Measurements from ENCODE around the gene GMFB. TPM values are rescaled to one million over a fixed set of nuclear protein-coding genes. Genes with fewer than 3 reads are reported as not detected.
"Not testable (repeated sequence)": the region's sequence is repeated elsewhere in the genome, so short reads cannot be mapped to it uniquely, and the experiment has no call there.

The GMFB gene
- total RNA-seq, 1 experiment from 2014 or later = 63.7 TPM

DNA sequence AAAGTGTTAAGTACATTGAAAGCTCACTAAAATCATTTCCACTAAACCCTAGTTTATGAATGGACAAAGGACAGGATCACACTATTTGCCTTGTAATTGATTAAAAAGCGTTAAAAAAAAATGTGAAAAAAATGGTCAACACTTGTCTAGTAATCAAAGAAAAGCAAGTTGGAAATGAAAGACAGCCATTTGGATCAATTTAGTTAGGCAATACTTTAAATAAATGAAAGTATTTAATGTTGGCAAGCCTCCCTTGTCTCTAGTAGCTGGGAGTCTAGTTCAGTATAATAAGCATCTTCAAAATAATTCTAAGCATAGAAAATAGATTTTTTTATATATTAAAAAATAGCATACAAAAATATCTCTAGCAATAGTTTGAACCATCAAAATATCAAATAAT is 33.4 kb downstream of the GMFB start (continued):
- TF ChIP-seq, protein P1, sequence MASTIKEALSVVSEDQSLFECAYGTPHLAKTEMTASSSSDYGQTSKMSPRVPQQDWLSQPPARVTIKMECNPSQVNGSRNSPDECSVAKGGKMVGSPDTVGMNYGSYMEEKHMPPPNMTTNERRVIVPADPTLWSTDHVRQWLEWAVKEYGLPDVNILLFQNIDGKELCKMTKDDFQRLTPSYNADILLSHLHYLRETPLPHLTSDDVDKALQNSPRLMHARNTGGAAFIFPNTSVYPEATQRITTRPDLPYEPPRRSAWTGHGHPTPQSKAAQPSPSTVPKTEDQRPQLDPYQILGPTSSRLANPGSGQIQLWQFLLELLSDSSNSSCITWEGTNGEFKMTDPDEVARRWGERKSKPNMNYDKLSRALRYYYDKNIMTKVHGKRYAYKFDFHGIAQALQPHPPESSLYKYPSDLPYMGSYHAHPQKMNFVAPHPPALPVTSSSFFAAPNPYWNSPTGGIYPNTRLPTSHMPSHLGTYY (CRISPR knock-in tag; IDR thresholded peaks at IDR 0.05) = no peak
- TF ChIP-seq, protein P2, sequence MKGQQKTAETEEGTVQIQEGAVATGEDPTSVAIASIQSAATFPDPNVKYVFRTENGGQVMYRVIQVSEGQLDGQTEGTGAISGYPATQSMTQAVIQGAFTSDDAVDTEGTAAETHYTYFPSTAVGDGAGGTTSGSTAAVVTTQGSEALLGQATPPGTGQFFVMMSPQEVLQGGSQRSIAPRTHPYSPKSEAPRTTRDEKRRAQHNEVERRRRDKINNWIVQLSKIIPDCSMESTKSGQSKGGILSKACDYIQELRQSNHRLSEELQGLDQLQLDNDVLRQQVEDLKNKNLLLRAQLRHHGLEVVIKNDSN (CRISPR knock-in tag; IDR thresholded peaks at IDR 0.05) = no peak
- TF ChIP-seq, protein P3, sequence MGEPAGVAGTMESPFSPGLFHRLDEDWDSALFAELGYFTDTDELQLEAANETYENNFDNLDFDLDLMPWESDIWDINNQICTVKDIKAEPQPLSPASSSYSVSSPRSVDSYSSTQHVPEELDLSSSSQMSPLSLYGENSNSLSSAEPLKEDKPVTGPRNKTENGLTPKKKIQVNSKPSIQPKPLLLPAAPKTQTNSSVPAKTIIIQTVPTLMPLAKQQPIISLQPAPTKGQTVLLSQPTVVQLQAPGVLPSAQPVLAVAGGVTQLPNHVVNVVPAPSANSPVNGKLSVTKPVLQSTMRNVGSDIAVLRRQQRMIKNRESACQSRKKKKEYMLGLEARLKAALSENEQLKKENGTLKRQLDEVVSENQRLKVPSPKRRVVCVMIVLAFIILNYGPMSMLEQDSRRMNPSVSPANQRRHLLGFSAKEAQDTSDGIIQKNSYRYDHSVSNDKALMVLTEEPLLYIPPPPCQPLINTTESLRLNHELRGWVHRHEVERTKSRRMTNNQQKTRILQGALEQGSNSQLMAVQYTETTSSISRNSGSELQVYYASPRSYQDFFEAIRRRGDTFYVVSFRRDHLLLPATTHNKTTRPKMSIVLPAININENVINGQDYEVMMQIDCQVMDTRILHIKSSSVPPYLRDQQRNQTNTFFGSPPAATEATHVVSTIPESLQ (CRISPR knock-in tag; IDR thresholded peaks at IDR 0.05) = no peak

DNA sequence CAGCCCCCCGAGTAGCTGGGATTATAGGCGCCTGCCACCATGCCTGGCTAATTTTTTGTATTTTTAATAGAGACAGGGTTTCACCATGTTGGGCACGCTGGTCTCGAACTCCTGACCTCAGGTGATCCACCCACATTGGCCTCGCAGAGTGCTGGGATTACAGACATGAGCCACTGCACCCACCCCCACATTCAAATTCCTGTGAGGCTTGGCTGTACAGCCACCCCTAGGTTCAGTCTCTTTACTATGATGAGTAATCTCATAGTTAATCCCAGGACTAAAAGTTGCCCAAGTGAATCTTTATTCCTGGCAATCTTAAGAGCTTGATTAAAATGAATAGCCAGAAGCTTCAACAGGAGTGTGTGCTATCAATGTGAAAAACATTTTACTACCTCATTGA is 34.8 kb downstream of the GMFB start:
- ATAC-seq, CTCF ChIA-PET, H3K36me3 Mint-ChIP-seq: not testable (repeated sequence)

DNA sequence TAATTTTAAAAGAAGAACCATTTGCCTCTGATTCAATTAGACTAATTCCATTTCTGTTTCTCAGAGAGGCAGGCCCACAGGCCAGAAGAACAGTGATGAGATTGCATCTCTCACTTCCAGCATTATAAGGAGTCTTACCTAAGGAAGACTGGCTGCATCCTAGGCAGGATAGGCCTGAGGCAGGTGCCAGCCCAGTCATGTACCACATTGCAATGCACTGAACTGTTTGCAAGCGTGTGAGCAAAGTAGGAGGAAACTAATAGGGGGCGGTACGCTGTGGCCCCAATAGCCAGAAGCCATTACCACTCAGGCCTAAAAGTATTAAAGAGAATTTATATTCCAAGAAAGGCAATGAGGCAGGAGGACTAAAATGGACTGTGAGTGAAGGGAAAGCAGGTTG is 35.5 kb downstream of the GMFB start:
- H3K4me3 Mint-ChIP-seq = no peak overlapping the region

More for the DNA sequence above, 34.8 kb downstream of the GMFB start:
- H3K4me3 Mint-ChIP-seq; H3K4me1 Mint-ChIP-seq; DNase-seq (ENCODE audit: low spot score); POLR2A ChIA-PET; H3K27ac Mint-ChIP-seq; H3K27me3 Mint-ChIP-seq (ENCODE audit: low read depth): not testable (repeated sequence)
- peaks cover 12% of the 10 kb centered on the region for H3K9me3 Mint-ChIP-seq

DNA sequence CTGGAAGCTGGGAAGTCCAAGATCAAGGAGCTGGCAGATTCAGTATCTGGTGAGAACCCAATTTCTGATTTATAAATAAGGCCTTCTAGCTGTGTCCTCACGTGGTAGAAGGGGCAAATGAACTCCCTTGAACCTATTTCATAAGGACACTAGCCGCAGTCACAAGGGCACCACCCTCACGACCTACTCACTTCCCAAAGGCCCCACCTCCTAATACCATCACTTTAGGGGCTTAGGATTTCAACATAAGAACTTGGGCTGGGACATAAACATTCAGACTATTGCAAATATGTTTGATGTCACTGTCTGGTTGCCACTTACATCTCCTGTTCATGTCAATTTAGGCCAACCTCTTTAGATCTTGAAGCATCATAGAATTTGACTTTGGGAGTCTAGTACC is 36.8 kb downstream of the GMFB start:
- no peaks in the 10 kb centered on the region for H3K36me3 Mint-ChIP-seq
- TF ChIP-seq ZNF396 (CRISPR knock-in tag; IDR thresholded peaks at IDR 0.05; ENCODE audit: borderline replicate concordance) (no peak), ZNF121 (CRISPR knock-in tag; IDR thresholded peaks at IDR 0.05) (no peak), SMAD4 (CRISPR knock-in tag; IDR thresholded peaks at IDR 0.05) (no peak), JUN (CRISPR knock-in tag; IDR thresholded peaks at IDR 0.05) (no peak), NR1H2 (CRISPR knock-in tag; IDR thresholded peaks at IDR 0.05) (no peak), ZNF232 (CRISPR knock-in tag; IDR thresholded peaks at IDR 0.05) (no peak), IRF2 (CRISPR knock-in tag; IDR thresholded peaks at IDR 0.05; ENCODE audit: borderline replicate concordance, low read depth) (no peak), GTF2I (CRISPR knock-in tag; conservative IDR thresholded peaks at IDR 0.05) (no peak), ZNF416 (CRISPR knock-in tag; IDR thresholded peaks at IDR 0.05) (no peak), MYBL2 (CRISPR knock-in tag; IDR thresholded peaks at IDR 0.05) (no peak)
- TF ChIP-seq, protein P4, sequence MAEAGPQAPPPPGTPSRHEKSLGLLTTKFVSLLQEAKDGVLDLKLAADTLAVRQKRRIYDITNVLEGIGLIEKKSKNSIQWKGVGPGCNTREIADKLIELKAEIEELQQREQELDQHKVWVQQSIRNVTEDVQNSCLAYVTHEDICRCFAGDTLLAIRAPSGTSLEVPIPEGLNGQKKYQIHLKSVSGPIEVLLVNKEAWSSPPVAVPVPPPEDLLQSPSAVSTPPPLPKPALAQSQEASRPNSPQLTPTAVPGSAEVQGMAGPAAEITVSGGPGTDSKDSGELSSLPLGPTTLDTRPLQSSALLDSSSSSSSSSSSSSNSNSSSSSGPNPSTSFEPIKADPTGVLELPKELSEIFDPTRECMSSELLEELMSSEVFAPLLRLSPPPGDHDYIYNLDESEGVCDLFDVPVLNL (CRISPR knock-in tag; IDR thresholded peaks at IDR 0.05; ENCODE audit: borderline replicate concordance, low read depth) = no peak
- TF ChIP-seq, protein P5, sequence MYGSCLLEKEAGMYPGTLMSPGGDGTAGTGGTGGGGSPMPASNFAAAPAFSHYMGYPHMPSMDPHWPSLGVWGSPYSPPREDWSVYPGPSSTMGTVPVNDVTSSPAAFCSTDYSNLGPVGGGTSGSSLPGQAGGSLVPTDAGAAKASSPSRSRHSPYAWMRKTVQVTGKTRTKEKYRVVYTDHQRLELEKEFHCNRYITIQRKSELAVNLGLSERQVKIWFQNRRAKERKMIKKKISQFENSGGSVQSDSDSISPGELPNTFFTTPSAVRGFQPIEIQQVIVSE (CRISPR knock-in tag; IDR thresholded peaks at IDR 0.05; ENCODE audit: borderline replicate concordance) = no peak
- TF ChIP-seq, protein P6, sequence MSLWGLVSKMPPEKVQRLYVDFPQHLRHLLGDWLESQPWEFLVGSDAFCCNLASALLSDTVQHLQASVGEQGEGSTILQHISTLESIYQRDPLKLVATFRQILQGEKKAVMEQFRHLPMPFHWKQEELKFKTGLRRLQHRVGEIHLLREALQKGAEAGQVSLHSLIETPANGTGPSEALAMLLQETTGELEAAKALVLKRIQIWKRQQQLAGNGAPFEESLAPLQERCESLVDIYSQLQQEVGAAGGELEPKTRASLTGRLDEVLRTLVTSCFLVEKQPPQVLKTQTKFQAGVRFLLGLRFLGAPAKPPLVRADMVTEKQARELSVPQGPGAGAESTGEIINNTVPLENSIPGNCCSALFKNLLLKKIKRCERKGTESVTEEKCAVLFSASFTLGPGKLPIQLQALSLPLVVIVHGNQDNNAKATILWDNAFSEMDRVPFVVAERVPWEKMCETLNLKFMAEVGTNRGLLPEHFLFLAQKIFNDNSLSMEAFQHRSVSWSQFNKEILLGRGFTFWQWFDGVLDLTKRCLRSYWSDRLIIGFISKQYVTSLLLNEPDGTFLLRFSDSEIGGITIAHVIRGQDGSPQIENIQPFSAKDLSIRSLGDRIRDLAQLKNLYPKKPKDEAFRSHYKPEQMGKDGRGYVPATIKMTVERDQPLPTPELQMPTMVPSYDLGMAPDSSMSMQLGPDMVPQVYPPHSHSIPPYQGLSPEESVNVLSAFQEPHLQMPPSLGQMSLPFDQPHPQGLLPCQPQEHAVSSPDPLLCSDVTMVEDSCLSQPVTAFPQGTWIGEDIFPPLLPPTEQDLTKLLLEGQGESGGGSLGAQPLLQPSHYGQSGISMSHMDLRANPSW (CRISPR knock-in tag; conservative IDR thresholded peaks at IDR 0.05; ENCODE audit: low read depth) = no peak
- TF ChIP-seq, protein P7, sequence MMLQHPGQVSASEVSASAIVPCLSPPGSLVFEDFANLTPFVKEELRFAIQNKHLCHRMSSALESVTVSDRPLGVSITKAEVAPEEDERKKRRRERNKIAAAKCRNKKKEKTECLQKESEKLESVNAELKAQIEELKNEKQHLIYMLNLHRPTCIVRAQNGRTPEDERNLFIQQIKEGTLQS (CRISPR knock-in tag; conservative IDR thresholded peaks at IDR 0.05) = no peak
- TF ChIP-seq, protein P3 (CRISPR knock-in tag; IDR thresholded peaks at IDR 0.05) = no peak
- H3K4me3 Mint-ChIP-seq = no peak overlapping the region
- H3K9me3 Mint-ChIP-seq = no peaks in the 10 kb centered on the region
- POLR2A ChIA-PET = no interaction called here
- H3K27me3 Mint-ChIP-seq (ENCODE audit: low read depth) = peaks cover 3% of the 10 kb centered on the region
- ATAC-seq = no peak
- CTCF ChIA-PET = interaction anchor here (1.0 kb wide), 1 partner anchor 55 kb away, joined by 3 read pairs; the partner anchor contains the start of gene CDKN3
- 0 out of 2 replicates have a peak, but pooled peaks cover 3% of the 10 kb centered on the region for H3K4me1 Mint-ChIP-seq
- no peak overlapping the region for H3K27ac Mint-ChIP-seq
- DNase-seq (ENCODE audit: low spot score) = no peak

More for the DNA sequence above, 35.5 kb downstream of the GMFB start:
- POLR2A ChIA-PET = no interaction called here
- Mint-ChIP-seq H3K36me3 (peaks cover under 1% of the 10 kb centered on the region; the same call in 1 of the 2 replicates), H3K4me1 (0 out of 2 replicates have a peak, but pooled peaks cover 3% of the 10 kb centered on the region), H3K9me3 (peaks cover 4% of the 10 kb centered on the region), H3K27ac (no peak overlapping the region), H3K27me3 (ENCODE audit: low read depth) (peaks cover 3% of the 10 kb centered on the region)
- TF ChIP-seq ZNF121 (CRISPR knock-in tag; IDR thresholded peaks at IDR 0.05) = no peak
- no peak for TF ChIP-seq MXD4 (CRISPR knock-in tag; IDR thresholded peaks at IDR 0.05; ENCODE audit: borderline replicate concordance)
- no peak for TF ChIP-seq NFYB (CRISPR knock-in tag; conservative IDR thresholded peaks at IDR 0.05; ENCODE audit: low read depth)
- no peak for TF ChIP-seq JAZF1 (CRISPR knock-in tag; IDR thresholded peaks at IDR 0.05)
- CTCF ChIA-PET = no interaction called here
- DNase-seq (ENCODE audit: low spot score) = no peak
- ATAC-seq = no peak

Data from WTC11 (cell line).